GM19467 (cell line): ENCODE measurements around the gene HAUS1.
"Not testable (repeated sequence)": the region's sequence is repeated elsewhere in the genome, so short reads cannot be mapped to it uniquely, and the experiment has no call there.

Source experiments
- ATAC-seq: cut with Tn5 transposase; IDR thresholded peaks from one replicate; pipeline ENCODE4 v1.9.1; 2021; ENCODE audit warnings: mild to moderate bottlenecking, moderate library complexity; ENCODE audit not compliant: unreplicated experiment

HAUS1 gene

GRCh38 chr18:46155641-46156051, 51.5 kb downstream of the HAUS1 start:
- ATAC-seq: no peak

DNA sequence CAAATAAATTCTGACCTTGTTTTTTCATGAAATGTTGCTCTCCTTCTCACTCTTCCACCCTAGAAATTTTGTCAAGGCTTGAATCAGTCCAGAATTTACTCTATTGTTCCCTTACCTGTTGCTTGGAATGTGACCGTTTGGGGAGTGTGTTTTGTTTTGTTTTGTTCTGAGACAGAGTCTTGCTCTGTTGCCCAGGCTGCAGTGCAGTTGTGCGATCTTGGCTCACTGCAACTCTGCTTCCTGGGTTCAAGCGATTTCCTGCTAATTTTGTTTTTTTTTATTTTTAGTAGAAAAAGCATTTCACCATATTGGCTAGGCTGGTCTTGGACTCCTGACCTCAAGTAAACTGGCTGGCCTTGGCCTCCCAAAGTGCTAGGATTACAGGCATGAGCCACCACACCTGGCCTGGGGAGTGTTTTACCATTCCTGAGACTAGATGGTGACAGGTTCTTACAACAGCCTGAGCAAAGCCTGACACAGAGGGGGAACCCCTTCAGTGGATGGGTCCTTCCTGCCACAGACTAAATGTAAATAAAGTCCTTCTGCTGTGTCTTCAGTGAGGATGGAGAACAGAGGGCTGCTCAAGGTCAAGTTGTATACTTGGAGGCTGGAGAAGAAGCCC, 52.0 kb downstream of the HAUS1 start:
- no peak for ATAC-seq

GRCh38 chr18:46156843-46157242, 52.7 kb downstream of the HAUS1 start:
- ATAC-seq: no peak

- no peak for ATAC-seq
Observed at GRCh38 chr18:46158499-46158898, 54.3 kb downstream of the HAUS1 start.

- ATAC-seq: no peak
Observed at GRCh38 chr18:46160050-46160798, 56.0 kb downstream of the HAUS1 start.

GRCh38 chr18:46160840-46161239, 56.7 kb downstream of the HAUS1 start:
- ATAC-seq: not testable (repeated sequence)

GRCh38 chr18:46161703-46162396, 57.7 kb downstream of the HAUS1 start:
- no peak for ATAC-seq

DNA sequence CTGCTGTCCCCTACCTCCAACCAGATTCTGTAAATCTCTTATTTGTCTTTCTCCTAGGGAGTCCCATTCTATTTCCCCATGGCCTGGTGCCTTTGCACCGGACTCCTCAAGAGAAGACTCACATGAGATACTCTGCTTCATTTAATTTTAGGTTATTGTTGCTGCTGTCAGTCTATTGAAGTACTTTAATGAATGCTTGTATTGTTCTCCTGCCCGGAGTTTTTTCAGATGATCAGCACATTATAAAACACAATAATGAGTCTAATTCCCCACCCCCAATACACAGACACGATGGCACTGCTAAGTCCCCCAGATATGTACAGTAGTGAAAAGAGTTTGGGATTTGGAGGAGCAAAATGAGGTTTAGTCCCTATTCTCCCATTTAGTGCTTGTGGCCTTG, 58.9 kb downstream of the HAUS1 start:
- no peak for ATAC-seq

- no peak for ATAC-seq
Observed at GRCh38 chr18:46163941-46164499, 59.8 kb downstream of the HAUS1 start.

DNA sequence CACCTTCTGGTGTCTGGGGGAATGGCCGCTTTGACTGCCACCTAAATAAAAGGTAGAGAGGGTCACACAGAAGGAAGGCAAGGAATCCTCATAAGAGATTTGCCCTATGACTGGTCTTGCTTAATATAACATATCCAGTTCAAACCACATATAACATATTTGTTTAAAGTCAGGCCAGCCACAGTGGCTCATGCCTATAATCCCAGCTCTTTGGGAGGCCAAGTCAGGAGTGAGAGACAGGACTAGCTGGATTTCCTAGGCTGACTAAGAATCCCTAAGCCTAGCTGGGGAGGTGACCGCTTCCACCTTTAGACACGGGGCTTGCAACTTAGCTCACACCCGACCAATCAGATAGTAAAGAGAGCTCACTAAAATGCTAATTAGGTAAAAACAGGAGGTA, 60.3 kb downstream of the HAUS1 start:
- ATAC-seq: not testable (repeated sequence)

- no peak for ATAC-seq
Observed at GRCh38 chr18:46164920-46165319, 60.7 kb downstream of the HAUS1 start.

GRCh38 chr18:46166261-46166970, 62.2 kb downstream of the HAUS1 start:
- ATAC-seq: no peak

- peak; percentile 94 for ATAC-seq
Observed at GRCh38 chr18:46167971-46168370, 63.8 kb downstream of the HAUS1 start.

DNA sequence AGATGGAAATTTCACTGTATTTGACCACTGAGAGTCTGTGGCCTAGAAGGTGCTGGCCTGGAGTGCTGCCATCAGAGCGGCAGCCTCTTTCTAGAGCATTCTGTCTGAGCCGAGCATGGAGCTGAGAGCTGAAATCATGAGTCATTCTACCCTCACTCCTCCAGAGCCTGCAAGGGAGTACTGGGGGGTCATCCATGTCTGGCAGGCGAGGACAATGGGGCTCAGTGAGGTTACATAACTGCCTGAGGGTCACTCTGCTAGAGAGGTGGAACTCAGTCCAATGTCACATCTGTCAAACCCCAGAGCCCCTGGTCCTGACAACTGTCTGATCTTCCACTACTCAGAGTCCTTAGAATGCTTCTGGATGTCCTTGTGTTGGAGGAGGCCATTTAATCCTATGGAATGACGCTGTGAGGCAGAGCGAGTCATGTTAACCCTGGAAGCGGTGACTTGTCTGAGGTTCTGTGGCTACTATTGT, 65.3 kb downstream of the HAUS1 start:
- ATAC-seq: no peak

DNA sequence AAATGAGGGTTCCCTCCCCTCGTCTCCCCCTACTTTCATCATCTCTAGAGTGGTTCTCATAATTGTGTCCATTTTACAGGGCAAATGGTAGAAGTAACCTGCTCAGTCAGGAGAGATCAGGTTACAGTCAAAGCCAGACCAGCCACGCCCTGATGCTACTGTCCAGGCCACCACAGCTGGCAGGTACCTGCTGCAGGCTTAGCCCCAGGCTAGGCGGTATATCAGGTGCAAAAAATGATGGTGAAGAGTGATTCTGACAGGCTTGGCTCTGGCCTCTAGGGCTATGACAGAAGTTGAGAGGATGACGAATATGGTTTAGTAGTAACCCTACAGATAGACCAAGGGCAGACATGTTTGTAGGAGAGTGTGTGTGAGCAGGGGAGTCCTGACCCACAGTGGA, 67.1 kb downstream of the HAUS1 start:
- no peak for ATAC-seq

GRCh38 chr18:46173393-46174341, 69.5 kb downstream of the HAUS1 start:
- peak; percentile 90 for ATAC-seq

DNA sequence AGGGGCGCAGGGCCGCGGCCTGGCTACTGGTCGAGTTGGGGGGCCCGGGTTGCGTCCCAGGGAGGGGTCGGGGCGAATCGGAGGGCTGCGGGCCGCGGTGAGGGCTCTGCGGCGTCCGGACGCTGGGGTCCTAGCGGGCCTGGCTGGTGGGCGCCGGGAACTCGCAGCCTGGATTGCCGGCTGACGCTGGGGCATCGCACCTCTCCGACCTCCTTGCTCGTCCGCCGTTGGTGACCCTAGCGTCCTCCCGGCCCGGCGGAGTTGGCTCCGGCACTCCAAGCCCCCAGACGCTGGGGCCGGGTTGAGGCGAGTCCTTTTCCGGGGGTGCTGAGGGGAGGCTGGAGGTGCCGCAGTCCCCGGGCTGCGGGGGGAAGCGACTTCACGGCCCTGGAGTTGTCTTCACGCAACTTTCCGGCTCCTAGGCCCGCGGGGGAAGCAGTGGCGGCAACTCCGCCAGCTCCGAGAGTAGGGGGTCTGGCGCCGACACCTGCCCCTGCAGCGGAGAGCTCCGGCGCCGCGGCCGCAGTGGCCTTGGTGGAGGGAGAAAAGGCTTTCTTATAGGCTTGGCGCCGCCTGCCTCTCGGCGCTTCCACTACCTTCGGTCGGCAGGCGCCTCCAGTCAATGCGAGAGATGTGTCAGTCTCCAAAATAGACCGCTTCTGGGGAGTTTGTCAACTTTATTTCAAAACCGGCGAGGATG, 70.3 kb downstream of the HAUS1 start:
- no peak for ATAC-seq

DNA sequence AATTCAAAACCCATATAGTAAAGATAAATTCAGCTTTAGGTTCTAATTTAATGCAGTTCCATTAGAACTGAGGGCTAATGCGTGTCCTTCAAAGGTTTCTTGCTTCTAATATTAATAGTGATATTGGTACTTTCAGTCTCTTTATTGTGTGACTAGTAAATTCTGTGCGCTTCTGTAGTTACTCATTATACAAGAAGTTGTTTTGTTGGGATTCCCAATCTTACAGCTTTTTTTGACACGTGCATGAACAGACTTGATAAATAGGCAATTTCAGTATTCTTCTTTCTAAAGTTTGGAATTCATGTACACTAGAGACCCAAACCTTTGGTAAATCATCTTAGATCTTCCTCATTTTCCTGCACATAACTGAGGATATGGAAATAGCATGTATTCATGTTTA, 71.8 kb downstream of the HAUS1 start:
- no peak for ATAC-seq
